GM12891 (cell line): ENCODE results near the gene RBMS3.

Experiments used
- DNase-seq: peaks from one replicate; pipeline ENCODE4 v3.0.0; 2011; ENCODE audit warnings: low spot score; ENCODE audit not compliant: insufficient read length
- FAIRE-seq: peaks from 2 replicates; lab custom pipeline; 2011; peaks lifted over from hg19 to GRCh38; lab: Jason Lieb, UNC
- PAX5 ChIP-seq: IDR thresholded peaks from 2 replicates; pipeline ENCODE4 v1.6.1; 2011; ENCODE audit warnings: low read length, moderate library complexity, mild to moderate bottlenecking; ENCODE audit not compliant: insufficient read depth, severe bottlenecking
- POLR2A ChIP-seq: IDR thresholded peaks from 2 replicates; pipeline ENCODE4 v1.6.1; 2011; ENCODE audit warnings: low read depth, low read length, control low read depth
- POLR2AphosphoS5 ChIP-seq: IDR thresholded peaks from 2 replicates; pipeline ENCODE4 v1.6.1; 2011; ENCODE audit warnings: low read depth, low read length, control low read depth
- POU2F2 ChIP-seq: IDR thresholded peaks from 2 replicates; pipeline ENCODE4 v1.6.1; 2011; ENCODE audit warnings: low read depth, mild to moderate bottlenecking, control low read depth, low read length, moderate library complexity
- SPI1 ChIP-seq: IDR thresholded peaks from 2 replicates; pipeline ENCODE4 v1.6.1; 2011; ENCODE audit warnings: low read depth, low read length, control low read depth
- TAF1 ChIP-seq: IDR thresholded peaks from 2 replicates; pipeline ENCODE4 v1.6.1; 2011; ENCODE audit warnings: low read depth, low read length, control low read depth

RBMS3 gene

GRCh38 chr3:29494305-29495036 lies 213.6 kb downstream of the RBMS3 start:
- TF ChIP-seq SPI1 (no peak), PAX5 (no peak), TAF1 (no peak)
- DNase-seq, result no peak
- FAIRE-seq, result no peak

GRCh38 chr3:29497282-29497681 lies 216.4 kb downstream of the RBMS3 start:
- TF ChIP-seq POLR2A, result no peak
- peak; percentile 57; the same call in 1 of the 2 replicates for TF ChIP-seq SPI1
- no peak for DNase-seq
- no peak for FAIRE-seq

GRCh38 chr3:29502771-29503170 lies 221.9 kb downstream of the RBMS3 start:
- DNase-seq (no peak), FAIRE-seq (no peak)
- TF ChIP-seq TAF1 (no peak), PAX5 (no peak)

- no peak for DNase-seq
- no peak for FAIRE-seq
- TF ChIP-seq SPI1 (no peak), POU2F2 (no peak), PAX5 (no peak), TAF1 (no peak), POLR2AphosphoS5 (no peak), POLR2A (no peak)
Observed at GRCh38 chr3:29503314-29503713, 222.4 kb downstream of the RBMS3 start.

- TF ChIP-seq POU2F2 (no peak), TAF1 (no peak), PAX5 (no peak), SPI1 (no peak), POLR2AphosphoS5 (no peak), POLR2A (no peak)
- FAIRE-seq, result no peak
Observed at GRCh38 chr3:29503958-29504357, 223.1 kb downstream of the RBMS3 start.

GRCh38 chr3:29506502-29506901 lies 225.6 kb downstream of the RBMS3 start:
- DNase-seq (no peak), FAIRE-seq (no peak)
- TF ChIP-seq SPI1 (no peak), POLR2AphosphoS5 (no peak), TAF1 (no peak), POLR2A (no peak), POU2F2 (no peak), PAX5 (no peak)

More at GRCh38 chr3:29503958-29504357, 223.1 kb downstream of the RBMS3 start:
- DNase-seq, result no peak

GRCh38 chr3:29511701-29512100 lies 230.8 kb downstream of the RBMS3 start:
- FAIRE-seq, result no peak
- no peak for DNase-seq
- no peak for TF ChIP-seq POU2F2
- no peak for TF ChIP-seq SPI1
- TF ChIP-seq POLR2AphosphoS5, result no peak
- TF ChIP-seq POLR2A, result no peak
- no peak for TF ChIP-seq PAX5
- no peak for TF ChIP-seq TAF1

GRCh38 chr3:29512641-29513040 lies 231.8 kb downstream of the RBMS3 start:
- DNase-seq, result no peak
- FAIRE-seq, result no peak
- TF ChIP-seq TAF1, result no peak
- TF ChIP-seq PAX5, result no peak
- TF ChIP-seq POLR2A, result no peak
- TF ChIP-seq SPI1, result no peak
- no peak for TF ChIP-seq POU2F2
- TF ChIP-seq POLR2AphosphoS5, result no peak

- no peak for DNase-seq
- FAIRE-seq, result no peak
- no peak for TF ChIP-seq POLR2A
- TF ChIP-seq POU2F2, result no peak
- no peak for TF ChIP-seq PAX5
- TF ChIP-seq TAF1, result no peak
- TF ChIP-seq SPI1, result peak; percentile 11; the same call in 1 of the 2 replicates
- TF ChIP-seq POLR2AphosphoS5, result no peak
Observed at GRCh38 chr3:29513236-29513635, 232.4 kb downstream of the RBMS3 start.

GRCh38 chr3:29514170-29514569 lies 233.3 kb downstream of the RBMS3 start:
- no peak for FAIRE-seq
- DNase-seq, result no peak
- TF ChIP-seq POU2F2 (no peak), SPI1 (no peak), PAX5 (no peak), TAF1 (no peak), POLR2AphosphoS5 (no peak), POLR2A (no peak)
